Activated T-helper 9 cell treated with anti-CD3 and anti-CD28 coated beads, Interleukin-2, amount 50 U/mL, for 16 hours (primary cell): ENCODE data around the gene TSPAN14.

Source experiments
- DNase-seq: peaks from one replicate; pipeline ENCODE4 v3.0.0-alpha.2; 2020; ENCODE audit warnings: low read depth

TSPAN14 gene

DNA sequence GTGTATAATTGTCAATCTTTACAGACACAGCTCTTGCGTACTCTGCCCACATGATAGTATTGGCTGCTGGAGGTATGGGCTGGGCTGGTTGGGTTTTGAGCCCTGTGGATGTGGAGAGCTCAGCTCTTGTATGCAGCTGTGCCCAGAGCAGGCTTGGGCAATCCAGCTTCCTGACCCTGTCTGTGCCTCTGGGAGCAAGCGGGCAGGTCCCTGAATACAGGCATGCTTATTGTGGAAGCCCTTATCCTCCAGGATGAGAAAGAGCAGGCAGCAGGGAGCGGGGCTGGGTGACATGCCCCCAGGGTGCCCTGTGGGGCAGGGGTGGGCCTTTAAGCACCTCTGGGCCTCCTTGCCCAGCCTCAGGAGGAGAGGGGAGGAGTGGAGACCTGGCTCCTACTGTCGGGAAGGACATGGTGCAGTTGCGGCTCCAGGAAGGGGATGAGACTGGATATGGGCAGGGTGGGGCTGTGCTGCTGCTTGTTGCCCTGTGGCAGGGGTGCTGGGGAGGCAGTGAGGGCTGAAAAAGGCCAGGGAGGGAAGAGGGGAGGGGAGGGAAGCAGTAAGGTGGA lies 50.9 kb downstream of the TSPAN14 start:
- no peak for DNase-seq

DNA sequence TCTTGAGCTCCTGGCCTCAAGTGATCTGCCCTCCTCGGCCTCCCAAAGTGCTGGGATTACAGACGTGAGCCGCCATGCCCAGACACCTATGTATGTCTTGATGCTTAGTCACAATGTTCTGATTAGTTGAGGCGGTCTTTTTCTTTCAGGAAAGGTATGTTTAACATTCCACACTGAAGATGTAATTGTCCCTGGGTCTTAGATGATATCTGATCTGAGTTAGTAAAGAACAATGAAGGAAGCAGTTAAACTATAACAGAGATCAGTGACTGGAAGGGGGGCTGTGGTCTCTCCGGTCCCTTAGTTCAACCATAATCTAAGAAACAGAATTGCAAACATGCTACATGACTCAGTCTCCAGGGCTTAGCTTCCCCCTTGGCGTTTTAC lies 52.1 kb downstream of the TSPAN14 start:
- DNase-seq, result no peak

DNA sequence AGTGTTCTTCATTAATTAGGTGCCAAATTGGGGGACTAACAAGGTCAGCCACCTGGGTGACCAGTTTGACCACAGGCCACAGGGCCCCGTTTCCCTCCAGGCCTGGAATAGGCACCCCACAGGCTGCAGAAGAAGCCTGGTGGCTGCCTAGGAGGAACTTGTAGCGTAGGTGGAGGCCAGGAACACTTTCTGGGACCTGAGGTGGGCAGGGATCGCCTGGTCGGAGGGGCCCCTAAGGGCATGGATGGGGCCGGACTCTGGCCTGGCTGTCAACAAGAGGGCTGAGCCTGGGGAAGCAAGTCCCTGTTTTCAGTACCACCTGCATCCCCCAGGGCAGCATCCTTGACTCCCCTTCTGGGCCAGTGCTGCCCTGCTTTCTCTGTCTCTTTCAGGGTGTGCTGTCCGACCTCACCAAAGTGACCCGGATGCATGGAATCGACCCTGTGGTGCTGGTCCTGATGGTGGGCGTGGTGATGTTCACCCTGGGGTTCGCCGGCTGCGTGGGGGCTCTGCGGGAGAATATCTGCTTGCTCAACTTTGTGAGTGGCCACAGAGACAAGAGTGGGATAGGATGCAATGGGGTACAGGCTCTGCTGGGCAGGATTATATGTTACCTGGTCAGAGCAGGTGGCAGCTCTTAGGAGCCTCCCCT lies 52.9 kb downstream of the TSPAN14 start:
- DNase-seq, result no peak

DNA sequence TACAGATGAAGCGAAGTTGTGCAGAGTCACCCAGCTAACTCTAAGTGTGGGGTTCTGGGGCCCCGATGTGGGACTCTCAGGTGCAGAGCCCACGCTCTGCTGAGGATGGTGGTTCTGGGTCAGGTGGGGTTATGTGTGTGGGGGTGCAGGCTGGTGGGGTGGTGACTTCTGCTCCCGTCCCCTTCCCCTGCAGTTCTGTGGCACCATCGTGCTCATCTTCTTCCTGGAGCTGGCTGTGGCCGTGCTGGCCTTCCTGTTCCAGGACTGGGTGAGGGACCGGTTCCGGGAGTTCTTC lies 54.9 kb downstream of the TSPAN14 start:
- DNase-seq, result no peak

DNA sequence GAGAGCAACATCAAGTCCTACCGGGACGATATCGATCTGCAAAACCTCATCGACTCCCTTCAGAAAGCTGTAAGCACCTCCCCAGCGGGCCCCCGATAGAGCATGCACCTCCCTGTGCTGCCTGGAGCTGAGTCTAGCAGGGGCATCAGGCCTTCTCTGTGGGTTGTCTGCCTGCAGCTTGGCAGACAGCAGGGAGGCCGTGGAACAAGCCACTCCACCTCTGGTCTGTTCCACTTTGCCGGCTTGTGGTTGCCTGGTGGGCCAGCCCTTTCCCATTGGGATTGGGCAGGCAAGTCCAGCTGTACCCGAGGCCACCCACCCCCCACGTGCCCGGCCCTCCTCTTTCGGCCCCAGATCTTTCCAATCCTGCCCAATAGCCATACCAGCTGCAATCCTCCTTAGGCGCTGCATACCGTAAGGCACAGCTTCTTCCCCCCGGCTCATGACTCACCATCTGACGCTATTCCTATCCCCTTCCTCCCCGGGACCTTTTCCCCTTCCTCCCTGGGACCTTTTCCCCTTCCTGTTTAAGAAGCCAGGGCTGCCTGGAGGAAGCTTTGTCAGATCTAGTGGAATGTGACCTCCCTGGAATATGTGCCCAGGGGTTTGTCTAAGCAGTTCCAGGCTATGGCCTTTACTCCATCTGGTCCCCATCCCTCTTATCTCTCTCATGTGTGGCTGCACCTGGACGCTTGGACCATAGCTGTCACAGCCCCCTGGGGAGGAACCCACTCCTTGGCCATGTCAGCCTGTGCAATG lies 55.5 kb downstream of the TSPAN14 start:
- no peak for DNase-seq

DNA sequence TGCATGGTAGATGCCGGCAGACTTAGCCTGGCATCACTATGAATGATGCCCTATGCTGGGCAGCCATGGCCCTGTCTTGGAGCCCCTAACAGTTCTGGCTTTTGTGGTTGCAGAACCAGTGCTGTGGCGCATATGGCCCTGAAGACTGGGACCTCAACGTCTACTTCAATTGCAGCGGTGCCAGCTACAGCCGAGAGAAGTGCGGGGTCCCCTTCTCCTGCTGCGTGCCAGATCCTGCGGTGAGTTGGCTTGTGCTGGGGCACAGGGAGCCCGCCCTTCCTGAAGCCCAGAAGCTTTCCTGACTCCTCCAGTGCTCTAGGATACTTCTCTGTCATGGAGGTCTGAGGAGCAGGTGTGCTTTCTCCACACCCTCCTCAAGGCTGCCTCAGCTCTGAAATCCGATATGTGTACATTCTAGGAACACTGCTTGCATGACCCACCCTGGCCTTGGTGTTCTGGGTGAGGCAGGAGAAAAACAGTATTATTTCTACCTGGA lies 58.0 kb downstream of the TSPAN14 start:
- DNase-seq, result no peak

DNA sequence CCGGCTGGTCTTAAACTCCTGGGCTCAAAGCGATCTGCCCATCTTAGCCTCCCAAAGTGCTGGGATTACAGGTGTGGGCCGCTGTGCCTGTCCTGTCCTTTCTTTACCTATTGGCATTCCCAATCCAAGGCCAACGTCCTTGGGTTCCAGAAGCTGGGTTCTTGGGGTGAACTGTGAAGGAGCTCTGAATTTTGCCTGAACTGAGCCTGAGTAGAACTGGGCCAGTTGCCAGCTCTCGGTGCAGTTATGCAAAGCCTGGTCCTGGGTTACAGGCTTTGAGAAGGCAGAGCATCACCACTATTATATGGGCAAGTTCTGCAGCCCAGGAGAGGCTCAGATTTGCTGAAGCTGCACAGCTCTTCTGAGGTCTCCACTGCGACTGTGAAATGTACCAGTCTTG lies 59.0 kb downstream of the TSPAN14 start:
- no peak for DNase-seq

DNA sequence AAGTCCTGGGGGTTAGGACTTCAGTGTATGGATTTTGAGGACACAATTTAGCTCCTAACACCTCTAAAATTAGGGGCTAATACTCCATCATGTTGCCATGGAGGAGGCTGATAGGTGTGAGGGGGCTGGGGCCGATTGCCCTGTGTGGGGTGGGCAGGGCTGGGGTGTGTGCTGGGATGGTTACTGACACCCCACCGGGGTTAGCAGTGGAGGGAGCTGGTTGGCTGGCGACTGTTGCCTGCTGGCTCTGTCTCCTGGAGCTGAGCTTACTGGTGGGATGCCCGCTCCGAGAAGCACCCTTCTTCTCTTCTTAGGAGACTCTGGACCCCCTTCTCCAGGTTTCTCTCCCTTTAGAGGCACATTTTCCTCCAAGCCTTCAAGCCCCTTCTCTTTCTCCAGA lies 61.4 kb downstream of the TSPAN14 start:
- DNase-seq, result no peak

DNA sequence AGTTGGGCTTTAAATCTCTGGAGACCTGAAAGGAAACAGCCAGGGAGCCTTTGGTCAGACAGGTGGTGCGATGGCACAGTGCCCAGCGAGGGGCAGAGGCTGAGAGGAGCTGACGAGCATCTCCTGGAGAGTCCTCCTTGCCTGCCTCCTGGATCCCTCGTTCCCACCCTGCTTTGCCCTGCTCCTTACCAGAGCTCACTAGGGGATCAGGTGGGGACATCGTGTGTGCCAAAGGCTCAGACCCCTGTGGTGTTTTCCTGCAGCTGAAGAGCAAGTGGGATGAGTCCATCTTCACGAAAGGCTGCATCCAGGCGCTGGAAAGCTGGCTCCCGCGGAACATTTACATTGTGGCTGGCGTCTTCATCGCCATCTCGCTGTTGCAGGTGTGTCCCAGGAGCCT lies 61.8 kb downstream of the TSPAN14 start:
- no peak for DNase-seq

DNA sequence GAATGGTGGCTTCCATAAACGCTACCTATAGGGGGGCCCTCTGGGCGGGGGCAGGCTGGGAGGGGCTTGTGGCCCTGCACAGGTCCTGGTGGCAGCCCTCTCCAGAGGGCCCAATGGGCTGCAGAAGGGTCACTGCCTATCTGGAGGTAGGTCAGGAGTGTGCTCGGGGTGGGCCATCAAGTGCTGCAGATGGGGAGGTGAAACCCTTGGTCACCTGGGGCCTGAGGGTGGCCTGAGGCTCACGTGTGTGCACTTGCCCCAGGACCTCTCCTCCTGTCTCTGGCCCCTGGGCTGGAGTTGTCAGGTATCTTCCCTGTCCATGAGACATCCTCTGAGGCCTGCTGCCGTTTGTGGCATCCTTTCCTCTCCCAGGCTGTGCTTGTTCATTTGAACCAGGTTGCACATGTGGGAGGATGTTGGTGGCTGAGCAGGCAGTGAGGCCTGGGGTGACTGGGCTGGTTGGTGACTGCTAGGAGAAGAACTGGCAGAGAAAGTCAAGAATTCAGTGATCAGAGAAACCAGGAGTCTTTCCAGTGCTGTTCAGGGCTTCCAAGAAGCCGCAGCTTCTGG lies 62.5 kb downstream of the TSPAN14 start:
- no peak for DNase-seq

DNA sequence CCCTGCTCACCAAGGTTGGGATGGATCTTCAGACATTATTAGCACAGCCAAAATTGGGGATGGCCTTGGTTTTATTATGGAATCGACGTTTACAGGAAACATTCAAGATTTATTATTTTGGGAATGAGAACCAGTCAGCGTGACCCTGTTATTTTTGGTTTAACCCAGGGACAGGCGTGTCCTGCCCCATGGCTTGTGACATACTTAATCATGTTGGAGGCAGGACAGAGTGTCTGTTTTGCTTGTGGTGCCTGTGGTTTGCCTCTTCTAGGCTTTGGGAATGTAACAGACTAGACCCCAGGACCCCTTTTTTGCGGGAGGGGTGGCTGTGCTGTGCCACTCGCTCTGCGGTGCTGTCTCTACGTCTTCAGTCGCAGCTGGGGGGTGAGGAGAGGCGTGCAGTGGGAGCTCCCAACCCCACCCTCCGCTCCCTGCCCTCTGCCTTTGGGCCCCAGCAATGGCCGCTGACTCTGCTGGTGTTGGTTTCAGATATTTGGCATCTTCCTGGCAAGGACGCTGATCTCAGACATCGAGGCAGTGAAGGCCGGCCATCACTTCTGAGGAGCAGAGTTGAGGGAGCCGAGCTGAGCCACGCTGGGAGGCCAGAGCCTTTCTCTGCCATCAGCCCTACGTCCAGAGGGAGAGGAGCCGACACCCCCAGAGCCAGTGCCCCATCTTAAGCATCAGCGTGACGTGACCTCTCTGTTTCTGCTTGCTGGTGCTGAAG lies 63.5 kb downstream of the TSPAN14 start:
- DNase-seq, result no peak

DNA sequence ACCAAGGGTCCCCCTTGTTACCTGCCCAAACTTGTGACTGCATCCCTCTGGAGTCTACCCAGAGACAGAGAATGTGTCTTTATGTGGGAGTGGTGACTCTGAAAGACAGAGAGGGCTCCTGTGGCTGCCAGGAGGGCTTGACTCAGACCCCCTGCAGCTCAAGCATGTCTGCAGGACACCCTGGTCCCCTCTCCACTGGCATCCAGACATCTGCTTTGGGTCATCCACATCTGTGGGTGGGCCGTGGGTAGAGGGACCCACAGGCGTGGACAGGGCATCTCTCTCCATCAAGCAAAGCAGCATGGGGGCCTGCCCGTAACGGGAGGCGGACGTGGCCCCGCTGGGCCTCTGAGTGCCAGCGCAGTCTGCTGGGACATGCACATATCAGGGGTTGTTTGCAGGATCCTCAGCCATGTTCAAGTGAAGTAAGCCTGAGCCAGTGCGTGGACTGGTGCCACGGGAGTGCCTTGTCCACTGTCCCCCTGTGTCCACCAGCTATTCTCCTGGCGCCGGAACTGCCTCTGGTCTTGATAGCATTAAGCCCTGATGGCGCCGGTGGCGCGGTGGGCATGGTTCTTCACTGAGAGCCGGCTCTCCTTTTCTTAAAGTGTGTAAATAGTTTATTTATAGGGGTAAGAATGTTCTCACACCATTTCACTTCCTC lies 64.2 kb downstream of the TSPAN14 start:
- DNase-seq, result no peak

DNA sequence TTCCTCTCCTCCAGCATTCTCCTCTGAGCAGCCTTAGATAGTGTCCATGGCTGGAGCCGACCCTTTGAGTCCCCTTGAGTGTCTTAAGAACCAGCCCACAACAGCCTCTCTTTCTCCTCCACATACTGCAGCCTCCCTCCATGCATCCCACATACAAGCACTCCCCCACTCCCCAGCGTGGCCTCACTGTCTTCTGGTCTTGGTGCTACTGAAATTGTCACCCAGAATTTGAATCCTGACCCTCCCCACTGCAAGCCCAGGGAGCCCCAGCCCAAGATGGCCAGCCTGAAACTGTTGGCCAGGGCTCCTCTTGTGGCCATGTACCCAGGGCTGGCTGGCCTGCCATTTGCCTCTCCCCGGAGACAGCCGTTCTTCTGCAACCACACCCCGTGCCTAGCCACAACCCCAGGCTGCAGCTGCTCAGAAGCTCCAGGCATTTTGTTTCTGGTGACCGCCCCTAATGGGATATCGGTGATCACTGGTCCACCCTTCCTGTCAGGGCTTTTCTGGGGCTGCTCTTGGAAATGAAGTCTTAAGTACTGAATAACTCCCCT lies 64.8 kb downstream of the TSPAN14 start:
- no peak for DNase-seq

DNA sequence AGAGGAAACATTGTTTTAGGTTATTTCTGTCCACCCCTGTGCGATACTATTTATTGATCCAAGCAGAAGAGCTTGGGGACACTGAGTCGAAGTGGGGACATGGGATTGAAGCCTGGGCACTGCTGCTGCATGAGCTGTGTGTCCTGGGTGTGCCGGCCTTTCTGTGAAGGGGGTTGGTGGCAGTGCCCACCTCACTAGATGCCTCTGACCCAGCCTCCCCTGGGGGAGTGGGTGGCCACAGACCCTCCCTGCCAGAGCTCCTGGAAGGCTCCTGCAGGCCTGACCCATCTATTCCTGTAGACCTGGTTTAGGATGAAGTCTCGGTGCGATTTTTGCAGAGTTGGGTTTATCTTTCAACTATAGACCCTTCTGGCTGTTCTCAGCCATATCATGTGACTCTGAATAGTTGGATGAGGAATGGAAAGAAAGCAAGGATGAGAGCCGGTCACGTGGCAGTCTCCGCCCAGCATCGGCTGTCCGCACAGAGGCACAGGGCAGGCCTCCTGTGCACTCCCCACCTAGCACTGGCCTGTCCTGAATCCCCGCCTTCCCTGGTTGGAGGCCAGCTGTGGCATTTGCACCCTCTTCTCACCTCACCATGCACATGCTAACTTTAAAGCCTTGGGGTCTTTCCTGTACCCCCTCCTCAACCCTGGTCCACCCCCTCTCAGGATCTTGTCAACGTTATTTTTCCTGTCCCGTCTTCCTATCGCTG lies 66.0 kb downstream of the TSPAN14 start:
- no peak for DNase-seq

DNA sequence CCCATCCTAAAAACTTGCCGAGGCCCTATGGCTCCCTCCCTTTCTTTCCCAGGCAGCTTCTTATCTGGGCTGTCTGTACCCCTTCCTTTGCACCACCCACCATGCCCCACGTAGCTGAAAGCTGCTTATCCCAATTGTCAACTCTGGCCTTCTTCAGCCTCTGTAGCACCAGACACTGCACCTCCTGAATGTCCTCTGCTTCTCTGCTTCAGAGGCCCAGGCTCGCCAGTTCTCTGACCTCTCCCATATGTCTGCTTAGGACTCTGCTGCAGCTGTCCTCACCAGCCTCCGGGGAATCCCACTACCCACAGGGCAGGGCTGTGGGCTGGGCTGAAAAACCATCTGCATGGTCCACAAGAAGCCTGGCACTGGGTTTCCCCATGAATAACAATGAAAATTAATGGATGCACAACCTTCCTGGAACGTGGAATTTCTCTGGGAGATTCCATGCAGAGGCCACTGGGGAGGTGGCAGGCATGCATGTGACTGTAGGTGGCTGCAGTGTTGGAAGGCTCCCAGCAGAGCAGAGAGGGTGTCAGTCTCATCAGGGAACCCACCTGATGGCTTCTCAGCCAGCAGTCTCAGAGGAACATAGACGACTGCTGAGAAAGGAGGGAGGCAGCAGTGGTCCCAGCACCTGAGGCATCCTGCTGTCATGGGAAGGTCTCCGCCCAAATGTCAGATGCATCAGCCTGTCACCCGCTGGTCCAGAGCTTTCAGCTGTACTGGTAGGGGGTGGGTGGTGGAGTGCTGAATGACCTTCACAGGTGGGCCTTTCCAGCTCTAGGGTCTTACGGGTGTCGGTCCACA lies 66.8 kb downstream of the TSPAN14 start:
- DNase-seq, result no peak

DNA sequence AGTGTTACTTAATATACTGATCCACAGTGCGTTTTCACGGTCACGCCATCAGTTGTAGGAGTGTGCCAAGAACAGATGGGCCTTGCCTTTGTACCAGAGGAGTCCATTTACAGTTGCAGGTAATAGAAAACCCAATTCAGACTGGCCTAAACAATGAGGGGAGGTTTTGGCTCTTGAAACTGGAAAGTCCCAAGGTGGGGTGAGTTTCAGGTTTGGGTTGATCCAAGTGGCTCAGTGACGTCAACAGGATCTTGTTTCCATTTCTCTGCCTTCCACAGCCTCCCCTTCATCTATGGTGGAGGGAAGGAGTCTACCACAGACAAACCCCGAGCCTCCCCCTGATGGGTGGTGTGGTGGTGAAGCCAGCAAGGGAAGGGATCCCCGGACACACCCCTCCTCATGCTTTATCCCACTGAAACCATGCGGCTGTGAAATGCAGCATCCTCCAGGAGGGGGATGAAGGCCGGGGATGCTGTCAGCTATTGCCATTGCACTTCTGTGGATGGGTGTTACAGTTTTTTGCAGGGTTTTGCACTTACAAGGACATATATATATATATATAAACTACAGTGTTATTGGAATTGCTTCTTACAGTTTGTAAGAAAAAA lies 68.8 kb downstream of the TSPAN14 start:
- no peak for DNase-seq

DNA sequence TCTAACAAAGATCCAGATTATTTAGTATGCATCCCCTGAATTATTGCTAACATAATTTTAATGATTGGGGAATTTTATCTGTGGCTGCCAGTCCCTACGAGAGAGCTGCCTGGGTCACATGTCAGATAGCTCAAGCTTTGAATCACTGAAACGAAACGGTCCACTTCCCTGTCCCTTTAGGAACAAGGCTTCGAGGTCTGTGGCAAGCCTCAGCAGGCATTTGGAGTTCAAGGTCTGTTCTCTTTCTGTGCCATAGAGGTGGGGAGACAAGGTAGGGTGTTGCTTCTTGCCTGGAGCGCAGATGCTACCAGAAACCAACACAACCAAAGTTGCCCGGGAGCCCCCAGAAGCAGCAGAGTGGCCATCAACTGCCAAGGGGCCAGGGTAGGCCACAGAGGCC lies 69.7 kb downstream of the TSPAN14 start:
- DNase-seq, result no peak

DNA sequence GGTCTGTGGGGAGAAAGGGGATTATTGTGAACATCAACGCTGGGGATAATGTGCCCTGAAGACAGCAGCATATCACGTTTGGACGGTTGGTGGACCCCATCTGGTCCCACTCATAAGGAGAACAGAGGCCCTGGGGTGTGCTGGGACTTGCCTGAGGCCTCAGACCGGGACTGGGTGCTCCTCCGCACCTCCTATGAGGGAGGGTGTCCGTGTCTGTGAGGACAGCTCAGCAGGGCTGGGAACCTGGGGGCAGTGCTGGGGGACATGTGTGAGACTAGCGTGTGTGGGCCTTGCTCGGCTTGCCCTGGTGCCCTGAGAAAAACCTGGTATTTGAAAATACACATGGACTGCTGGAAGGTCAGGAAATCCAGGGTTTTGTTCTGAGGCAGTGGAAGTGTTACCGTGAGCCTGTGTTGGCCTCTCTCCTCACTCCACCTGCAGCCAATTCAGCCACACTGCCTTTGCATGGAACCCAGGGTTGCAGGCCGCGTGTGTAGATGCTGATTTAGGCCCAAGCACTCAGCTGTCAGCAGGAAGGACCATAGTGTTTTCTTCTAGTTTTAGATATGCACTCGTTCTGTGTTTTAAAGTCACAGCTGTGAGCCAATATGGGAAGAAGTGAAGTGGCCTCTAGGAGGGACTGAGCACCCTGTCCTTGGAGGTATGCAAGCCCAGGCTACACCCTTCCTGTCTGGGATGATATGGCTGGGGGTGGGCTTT lies 70.2 kb downstream of the TSPAN14 start:
- no peak for DNase-seq

DNA sequence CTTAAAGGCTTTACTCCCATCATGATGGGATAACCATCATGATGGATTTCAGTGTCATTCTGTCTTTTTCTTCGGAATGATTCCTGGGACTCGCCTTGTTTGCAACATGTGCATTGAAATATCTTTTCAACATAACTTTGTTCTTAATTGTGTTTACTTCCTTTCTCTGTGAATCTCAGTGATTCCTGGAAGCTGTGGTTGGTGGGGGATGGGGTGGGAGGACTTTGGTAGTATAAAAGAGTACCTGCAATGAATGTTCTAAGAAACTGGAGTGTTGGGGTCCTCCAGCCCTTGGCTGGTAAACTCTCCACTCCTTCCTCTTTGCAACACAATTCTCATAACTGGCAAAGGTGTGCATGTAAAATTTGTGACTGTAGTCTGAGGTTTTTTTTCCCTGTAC lies 72.1 kb downstream of the TSPAN14 start:
- no peak for DNase-seq
